K562 (cell line): Measurements from ENCODE around the gene SAMM50.

Experiments used
- EP300 ChIP-seq: IDR thresholded peaks from 2 replicates; pipeline ENCODE4 v1.6.1; 2012; ENCODE audit warnings: low read length, improper control_type of control experiment
- FOXJ3 ChIP-seq: sonication (generic); formaldehyde crosslinking; IDR thresholded peaks from 2 replicates; pipeline ENCODE4 v1.4.0; 2020; ENCODE audit warnings: mild to moderate bottlenecking, missing genetic modification reagents
- NFXL1 ChIP-seq: fragments of 450-650 bp; formaldehyde crosslinking; IDR thresholded peaks from 2 replicates; pipeline ENCODE4 v1.4.0; 2021; ENCODE audit warnings: mild to moderate bottlenecking
- NR1H2 ChIP-seq: sonication (generic); formaldehyde crosslinking; IDR thresholded peaks from 2 replicates; pipeline ENCODE4 v1.4.0; 2020; ENCODE audit warnings: mild to moderate bottlenecking, missing genetic modification reagents
- SMAD3 ChIP-seq: fragments of 450-650 bp; formaldehyde crosslinking; conservative IDR thresholded peaks from 2 replicates; pipeline ENCODE4 v1.4.0; 2020; ENCODE audit warnings: mild to moderate bottlenecking
- SMC3 ChIP-seq: conservative IDR thresholded peaks from 2 replicates; pipeline ENCODE4 v1.6.1; 2011; ENCODE audit warnings: low read depth, low read length, improper control_type of control experiment; ENCODE audit not compliant: insufficient read depth
- SP1 ChIP-seq: sonication (generic); formaldehyde crosslinking; IDR thresholded peaks from 2 replicates; pipeline ENCODE4 v1.8.1; 2022; ENCODE audit warnings: mild to moderate bottlenecking, missing genetic modification reagents
- ZFP1 ChIP-seq: fragments of 450-650 bp; formaldehyde crosslinking; IDR thresholded peaks from 2 replicates; pipeline ENCODE4 v1.4.0; 2020; ENCODE audit warnings: mild to moderate bottlenecking, mixed read lengths
- ZNF146 ChIP-seq: IDR thresholded peaks from one replicate; pipeline ENCODE4 v1.6.1; 2018; ENCODE audit warnings: missing compliant biosample characterization; ENCODE audit not compliant: unreplicated experiment
- ZSCAN29 ChIP-seq: fragments of 450-650 bp; IDR thresholded peaks from 2 replicates; pipeline ENCODE4 v1.6.1; 2017

- TF ChIP-seq NFXL1 (CRISPR knock-in tag) (no peak), ZSCAN29 (no peak), SMAD3 (no peak), ZNF146 (no peak), FOXJ3 (CRISPR knock-in tag) (no peak), NR1H2 (CRISPR knock-in tag) (no peak), ZFP1 (CRISPR knock-in tag) (no peak), SP1 (CRISPR knock-in tag) (no peak), EP300 (no peak), SMC3 (no peak)
Observed at GRCh38 chr22:44037519-44038375, 82.5 kb downstream of the SAMM50 start.
